ENCODE measurements around the gene ZNF341. TPM values are rescaled to one million over a fixed set of nuclear protein-coding genes. Genes with fewer than 3 reads are reported as not detected.
A peak's percentile ranks its signal among the peaks of the same experiment; 100 is the strongest.

ZNF341 gene
- polyA plus RNA-seq (1.7 to 3.2 TPM (median 2.5 TPM) in 3 replicates), polyA minus RNA-seq (4.2 to 9.1 TPM (median 4.3 TPM) in 3 replicates)
- 0.47 TPM for polyA plus RNA-seq (2011; ENCODE audit: low read depth)
- polyA plus RNA-seq (2011; cell fraction: cytosol; rRNA removed) = 1.6 and 2.4 TPM in 2 replicates
- 6.0 and 7.7 TPM in 2 replicates for polyA plus RNA-seq (2011; cell fraction: nucleus; rRNA removed)
- polyA plus RNA-seq (2012; ENCODE audit: low replicate concordance) = 3.2 TPM in 2 replicates
- polyA minus RNA-seq (2011; cell fraction: cytosol; rRNA and poly(A)+ RNA removed) = 3.1 TPM
- polyA minus RNA-seq (2011; cell fraction: nucleus; rRNA and poly(A)+ RNA removed) = 4.2 and 5.6 TPM in 2 replicates

DNA sequence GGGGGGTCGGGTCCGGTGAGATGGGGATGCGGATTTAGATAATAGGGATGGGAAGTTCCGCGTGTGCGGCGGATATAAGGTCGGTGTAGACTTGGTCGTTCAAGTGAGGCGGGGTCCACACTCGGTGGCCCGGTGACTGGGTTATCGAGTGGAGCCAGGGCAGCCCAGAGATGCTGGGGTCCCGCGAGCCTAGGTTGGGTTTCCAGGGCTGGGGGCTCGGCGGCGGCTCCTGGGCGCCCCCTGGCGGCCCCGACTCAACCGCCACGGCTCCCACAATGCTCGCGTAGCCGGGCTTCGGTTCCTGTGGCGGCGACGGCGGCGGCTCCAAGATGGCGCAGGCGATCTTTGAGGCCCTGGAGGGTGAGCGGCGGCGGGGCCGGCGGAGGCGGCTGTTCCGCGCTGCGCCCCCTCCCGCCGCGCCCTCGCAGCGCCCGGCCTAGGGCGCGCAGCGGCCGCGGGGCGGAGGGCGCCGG lies at the start of gene ZNF341:
ZNF341 (plus strand) TSS at position 304 of the 473 bp plus-strand sequence; CDS start at position 330, 26 bp downstream.
- peak within 1 kb of the TSS; percentile 32 to 78 (median 74) for H3K4me3 ChIP-seq (ENCODE audit: control insufficient read depth in 2 of 3, extremely low read depth in 1 of 3, insufficient read depth in 2 of 3, low read depth in 1 of 3, low read length in 3 of 3)
- dilution Hi-C loops (cut with MboI; ENCODE audit: extremely low pct_ligation_motif_present, low sequenced_read_pairs) = no loop called here
- peak within 1 kb of the TSS; percentile 29 for H3K27ac ChIP-seq (ENCODE audit: control insufficient read depth, insufficient read depth, low read length)
- peaks cover 15% of the 10 kb centered on the region for H3K4me1 ChIP-seq (ENCODE audit: control insufficient read depth, extremely low read depth, insufficient read depth, low read length)
- no peak for TF ChIP-seq EZH2 (IDR thresholded peaks at IDR 0.05; ENCODE audit: low read length)
- TF ChIP-seq, protein P1, sequence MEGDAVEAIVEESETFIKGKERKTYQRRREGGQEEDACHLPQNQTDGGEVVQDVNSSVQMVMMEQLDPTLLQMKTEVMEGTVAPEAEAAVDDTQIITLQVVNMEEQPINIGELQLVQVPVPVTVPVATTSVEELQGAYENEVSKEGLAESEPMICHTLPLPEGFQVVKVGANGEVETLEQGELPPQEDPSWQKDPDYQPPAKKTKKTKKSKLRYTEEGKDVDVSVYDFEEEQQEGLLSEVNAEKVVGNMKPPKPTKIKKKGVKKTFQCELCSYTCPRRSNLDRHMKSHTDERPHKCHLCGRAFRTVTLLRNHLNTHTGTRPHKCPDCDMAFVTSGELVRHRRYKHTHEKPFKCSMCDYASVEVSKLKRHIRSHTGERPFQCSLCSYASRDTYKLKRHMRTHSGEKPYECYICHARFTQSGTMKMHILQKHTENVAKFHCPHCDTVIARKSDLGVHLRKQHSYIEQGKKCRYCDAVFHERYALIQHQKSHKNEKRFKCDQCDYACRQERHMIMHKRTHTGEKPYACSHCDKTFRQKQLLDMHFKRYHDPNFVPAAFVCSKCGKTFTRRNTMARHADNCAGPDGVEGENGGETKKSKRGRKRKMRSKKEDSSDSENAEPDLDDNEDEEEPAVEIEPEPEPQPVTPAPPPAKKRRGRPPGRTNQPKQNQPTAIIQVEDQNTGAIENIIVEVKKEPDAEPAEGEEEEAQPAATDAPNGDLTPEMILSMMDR (optimal IDR thresholded peaks at IDR 0.05 in 1 of 3, IDR thresholded peaks at IDR 0.05 in 1 of 3, conservative IDR thresholded peaks at IDR 0.05 in 1 of 3; ENCODE audit: extremely low read depth in 1 of 3, insufficient read depth in 2 of 3, low read length in 3 of 3) = peak in 2 of 3 experiments; percentile 63 to 93
- peaks cover 0 to under 1% of the 10 kb centered on the region in 2 experiments for H3K36me3 ChIP-seq (ENCODE audit: control insufficient read depth in 2 of 2, extremely low read depth in 1 of 2, insufficient read depth in 2 of 2, low read length in 2 of 2)
- H3K9me1 ChIP-seq (ENCODE audit: control insufficient read depth, extremely low read depth, insufficient read depth, low read length) = no peaks in the 10 kb centered on the region
- FAIRE-seq (no peak), DNase-seq (ENCODE audit: low read depth, low spot score) (peak; percentile 2)
- H3K27me3 ChIP-seq (ENCODE audit: control insufficient read depth, extremely low read depth, insufficient read depth, low read length) = no peaks in the 10 kb centered on the region
- peaks cover 3% of the 10 kb centered on the region for H3K9me3 ChIP-seq (ENCODE audit: control insufficient read depth, low read depth, low read length)
- H4K20me1 ChIP-seq (ENCODE audit: control insufficient read depth, extremely low read depth, insufficient read depth, low read length) = no peaks in the 10 kb centered on the region
- no peaks in the 10 kb centered on the region for H3K79me2 ChIP-seq (ENCODE audit: control insufficient read depth, insufficient read depth, low read length)
- H3K9ac ChIP-seq (ENCODE audit: control insufficient read depth, extremely low read depth, insufficient read depth, low read length) = peak within 1 kb of the TSS; percentile 67
- H3K4me2 ChIP-seq (ENCODE audit: control insufficient read depth, extremely low read depth, insufficient read depth, low read depth, low read length) = peak within 1 kb of the TSS; percentile 93
- H2AFZ ChIP-seq (ENCODE audit: control insufficient read depth, low read length) = peak within 1 kb of the TSS; percentile 91

DNA sequence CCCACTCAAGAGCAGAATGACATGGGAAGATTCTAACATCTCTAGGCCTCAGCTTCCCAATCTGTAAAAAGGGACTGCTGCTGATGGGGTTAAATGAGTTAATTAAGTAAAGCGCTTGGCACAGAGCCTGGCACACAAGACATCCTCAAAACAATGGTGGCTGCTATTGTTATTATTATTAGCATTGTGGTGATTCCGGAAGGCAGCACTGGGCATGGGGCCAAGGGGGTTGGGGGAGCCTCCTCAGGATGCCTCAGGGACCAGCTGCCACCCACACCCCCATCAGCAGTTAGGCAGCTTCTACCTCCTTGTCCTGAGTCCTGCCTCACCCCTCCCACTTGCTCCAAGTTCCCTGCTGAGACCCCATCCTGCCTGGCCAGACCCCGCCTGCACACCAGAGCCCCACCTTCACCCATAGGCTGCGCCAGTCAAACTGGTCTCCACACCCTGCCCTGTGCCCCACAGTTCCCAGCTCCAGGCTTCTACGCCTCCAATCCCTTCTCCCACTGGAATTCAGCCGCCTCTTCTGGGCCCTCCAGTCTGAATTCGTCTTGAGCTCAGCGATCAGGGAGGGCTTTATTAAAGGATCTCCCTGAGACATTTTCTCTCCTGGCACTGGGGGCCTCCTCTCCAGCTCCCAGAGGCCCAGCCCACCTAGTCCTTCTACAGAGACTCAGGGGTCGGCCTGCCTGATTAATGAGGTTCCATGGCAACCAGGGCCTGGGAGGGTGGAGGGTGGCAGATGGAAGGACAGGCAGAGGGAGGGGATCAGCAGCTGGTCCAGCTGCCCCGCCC lies 47.1 kb upstream of the ZNF341 start:
- no peak for FAIRE-seq
- dilution Hi-C loops (cut with MboI; ENCODE audit: extremely low pct_ligation_motif_present, low sequenced_read_pairs) = no loop called here

More for the DNA sequence above, 47.1 kb upstream of the ZNF341 start:
- H3K27ac ChIP-seq (ENCODE audit: control insufficient read depth, insufficient read depth, low read length) = peak overlapping the region; percentile 38
- H3K4me2 ChIP-seq (ENCODE audit: control insufficient read depth, extremely low read depth, insufficient read depth, low read depth, low read length) = peak overlapping the region; percentile 95
- H3K4me3 ChIP-seq (ENCODE audit: control insufficient read depth in 2 of 3, extremely low read depth in 1 of 3, insufficient read depth in 2 of 3, low read depth in 1 of 3, low read length in 3 of 3) = peak overlapping the region; percentile 27 to 84 (median 73)
- H4K20me1 ChIP-seq (ENCODE audit: control insufficient read depth, extremely low read depth, insufficient read depth, low read length) = no peaks in the 10 kb centered on the region
- DNase-seq (ENCODE audit: low read depth, low spot score) = no peak
- peaks cover 12% of the 10 kb centered on the region for H3K79me2 ChIP-seq (ENCODE audit: control insufficient read depth, insufficient read depth, low read length)
- H3K4me1 ChIP-seq (ENCODE audit: control insufficient read depth, extremely low read depth, insufficient read depth, low read length) = peaks cover 13% of the 10 kb centered on the region
- H3K9me1 ChIP-seq (ENCODE audit: control insufficient read depth, extremely low read depth, insufficient read depth, low read length) = no peaks in the 10 kb centered on the region
- H3K9ac ChIP-seq (ENCODE audit: control insufficient read depth, extremely low read depth, insufficient read depth, low read length) = peak overlapping the region; percentile 64
- H3K9me3 ChIP-seq (ENCODE audit: control insufficient read depth, low read depth, low read length) = no peaks in the 10 kb centered on the region
- no peak for TF ChIP-seq EZH2 (IDR thresholded peaks at IDR 0.05; ENCODE audit: low read length)
- TF ChIP-seq, protein P1 (optimal IDR thresholded peaks at IDR 0.05 in 1 of 3, IDR thresholded peaks at IDR 0.05 in 1 of 3, conservative IDR thresholded peaks at IDR 0.05 in 1 of 3; ENCODE audit: extremely low read depth in 1 of 3, insufficient read depth in 2 of 3, low read length in 3 of 3) = no peak
- no peaks in the 10 kb centered on the region for H3K27me3 ChIP-seq (ENCODE audit: control insufficient read depth, extremely low read depth, insufficient read depth, low read length)
- no peaks in the 10 kb centered on the region for H3K36me3 ChIP-seq (ENCODE audit: control insufficient read depth in 2 of 2, extremely low read depth in 1 of 2, insufficient read depth in 2 of 2, low read length in 2 of 2)
- peak overlapping the region; percentile 72 for H2AFZ ChIP-seq (ENCODE audit: control insufficient read depth, low read length)

All from keratinocyte (primary cell).